NCI-H460 (cell line): Measurements from ENCODE around the gene ZMIZ2. TPM values are rescaled to one million over a fixed set of nuclear protein-coding genes. Genes with fewer than 3 reads are reported as not detected.
"Not testable (repeated sequence)": the region's sequence is repeated elsewhere in the genome, so short reads cannot be mapped to it uniquely, and the experiment has no call there.

Experiments used
- DNase-seq: peaks from one replicate; pipeline ENCODE4 v3.0.0-alpha.2; 2016; ENCODE audit warnings: low read depth; ENCODE audit errors: extremely low read depth
- total RNA-seq: library from RNA; depleted of rRNA; stranded (reverse); fragments of >200 nt; shearing (Covaris generic); gene quantifications from 2 replicates; pipeline ENCODE4 v1.2.3, GENCODE V29; 2014

The ZMIZ2 gene
- total RNA-seq, 1 experiment from 2014 or later = 20.9 TPM

- no peak for DNase-seq
Measured at GRCh38 chr7:44769376-44769775, 20.7 kb downstream of the ZMIZ2 start.

GRCh38 chr7:44769776-44770294, 21.2 kb downstream of the ZMIZ2 start:
- DNase-seq = peak; percentile 35

GRCh38 chr7:44771358-44771757, 22.7 kb downstream of the ZMIZ2 start:
- no peak for DNase-seq

GRCh38 chr7:44772440-44772839, 23.8 kb downstream of the ZMIZ2 start:
- DNase-seq = no peak

GRCh38 chr7:44772867-44773266, 24.2 kb downstream of the ZMIZ2 start:
- DNase-seq = no peak

- not testable (repeated sequence) for DNase-seq
Measured at GRCh38 chr7:44774486-44774885, 25.8 kb downstream of the ZMIZ2 start.

GRCh38 chr7:44775383-44776107, 26.9 kb downstream of the ZMIZ2 start:
- DNase-seq = no peak

GRCh38 chr7:44776211-44776610, 27.6 kb downstream of the ZMIZ2 start:
- no peak for DNase-seq

GRCh38 chr7:44782460-44782859, 33.8 kb downstream of the ZMIZ2 start:
- DNase-seq = no peak

- DNase-seq = no peak
Measured at GRCh38 chr7:44783407-44783806, 34.8 kb downstream of the ZMIZ2 start.

- no peak for DNase-seq
Measured at GRCh38 chr7:44784364-44784763, 35.7 kb downstream of the ZMIZ2 start.

GRCh38 chr7:44785218-44785617, 36.6 kb downstream of the ZMIZ2 start:
- DNase-seq = not testable (repeated sequence)

GRCh38 chr7:44787041-44787440, 38.4 kb downstream of the ZMIZ2 start:
- DNase-seq = no peak

GRCh38 chr7:44787762-44788161, 39.1 kb downstream of the ZMIZ2 start:
- DNase-seq = no peak

- DNase-seq = no peak
Measured at GRCh38 chr7:44789990-44790389, 41.3 kb downstream of the ZMIZ2 start.

- no peak for DNase-seq
Measured at GRCh38 chr7:44791278-44792219, 42.9 kb downstream of the ZMIZ2 start.

GRCh38 chr7:44793919-44794318, 45.3 kb downstream of the ZMIZ2 start:
- DNase-seq = no peak

- no peak for DNase-seq
Measured at GRCh38 chr7:44794331-44794730, 45.7 kb downstream of the ZMIZ2 start.

GRCh38 chr7:44796034-44796503, 47.4 kb downstream of the ZMIZ2 start:
- peak; percentile 29 for DNase-seq

- peak; percentile 98 for DNase-seq
Measured at GRCh38 chr7:44796504-44797328, 48.1 kb downstream of the ZMIZ2 start, which contains the start of gene PPIA. PPIA (plus strand) TSS chr7:44796681; CDS start chr7:44796725, 44 bp downstream.
